ENCODE data around the gene RHCE.
"Not testable (repeated sequence)": the region's sequence is repeated elsewhere in the genome, so short reads cannot be mapped to it uniquely, and the experiment has no call there.

Gene RHCE

GRCh38 chr1:25428475-25429166 lies 8.0 kb upstream of the RHCE start:
- DNase-seq (ENCODE audit: low spot score): no peak
- Mint-ChIP-seq H3K9me3 (no peaks in the 10 kb centered on the region), H3K4me1 (ENCODE audit: low read depth) (peaks cover 27% of the 10 kb centered on the region), H3K36me3 (ENCODE audit: low read depth) (peaks cover 8% of the 10 kb centered on the region), H3K27ac (no peak overlapping the region), H3K4me3 (peak overlapping the region; percentile 41), H3K27me3 (ENCODE audit: low read depth) (no peaks in the 10 kb centered on the region)

GRCh38 chr1:25427696-25428095 lies 7.1 kb upstream of the RHCE start:
- Mint-ChIP-seq H3K4me1 (ENCODE audit: low read depth) (peaks cover 19% of the 10 kb centered on the region), H3K4me3 (no peak overlapping the region), H3K27ac (no peak overlapping the region), H3K36me3 (ENCODE audit: low read depth) (peaks cover 7% of the 10 kb centered on the region), H3K9me3 (no peaks in the 10 kb centered on the region), H3K27me3 (ENCODE audit: low read depth) (peaks cover 2% of the 10 kb centered on the region)
- DNase-seq (ENCODE audit: low spot score): no peak

- no peaks in the 10 kb centered on the region for H3K36me3 Mint-ChIP-seq (ENCODE audit: low read depth)
- no peak overlapping the region for H3K4me3 Mint-ChIP-seq
- H3K4me1 Mint-ChIP-seq (ENCODE audit: low read depth): peaks cover 7% of the 10 kb centered on the region
- peaks cover 2% of the 10 kb centered on the region for H3K27me3 Mint-ChIP-seq (ENCODE audit: low read depth)
- H3K9me3 Mint-ChIP-seq: no peaks in the 10 kb centered on the region
- no peak overlapping the region for H3K27ac Mint-ChIP-seq
- no peak for DNase-seq (ENCODE audit: low spot score)
Observed at GRCh38 chr1:25425098-25426085, 4.8 kb upstream of the RHCE start.

- H3K4me1 Mint-ChIP-seq (ENCODE audit: low read depth): not testable (repeated sequence)
Observed at GRCh38 chr1:25423206-25423605, 2.6 kb upstream of the RHCE start.

GRCh38 chr1:25419339-25419738 lies 1.3 kb downstream of the RHCE start:
- DNase-seq (ENCODE audit: low spot score); H3K4me3 Mint-ChIP-seq; H3K4me1 Mint-ChIP-seq (ENCODE audit: low read depth); H3K9me3 Mint-ChIP-seq; H3K27me3 Mint-ChIP-seq (ENCODE audit: low read depth); H3K36me3 Mint-ChIP-seq (ENCODE audit: low read depth); H3K27ac Mint-ChIP-seq: not testable (repeated sequence)

More at GRCh38 chr1:25423206-25423605, 2.6 kb upstream of the RHCE start:
- not testable (repeated sequence) for H3K9me3 Mint-ChIP-seq; DNase-seq (ENCODE audit: low spot score); H3K4me3 Mint-ChIP-seq; H3K27ac Mint-ChIP-seq; H3K27me3 Mint-ChIP-seq (ENCODE audit: low read depth); H3K36me3 Mint-ChIP-seq (ENCODE audit: low read depth)

GRCh38 chr1:25417280-25417679 lies 3.3 kb downstream of the RHCE start:
- not testable (repeated sequence) for H3K27ac Mint-ChIP-seq

GRCh38 chr1:25414578-25414977 lies 6.0 kb downstream of the RHCE start:
- not testable (repeated sequence) for H3K27me3 Mint-ChIP-seq (ENCODE audit: low read depth); H3K27ac Mint-ChIP-seq; H3K4me1 Mint-ChIP-seq (ENCODE audit: low read depth); H3K36me3 Mint-ChIP-seq (ENCODE audit: low read depth); H3K9me3 Mint-ChIP-seq; DNase-seq (ENCODE audit: low spot score); H3K4me3 Mint-ChIP-seq

More at GRCh38 chr1:25417280-25417679, 3.3 kb downstream of the RHCE start:
- not testable (repeated sequence) for DNase-seq (ENCODE audit: low spot score); H3K36me3 Mint-ChIP-seq (ENCODE audit: low read depth); H3K4me1 Mint-ChIP-seq (ENCODE audit: low read depth); H3K27me3 Mint-ChIP-seq (ENCODE audit: low read depth); H3K4me3 Mint-ChIP-seq; H3K9me3 Mint-ChIP-seq

GRCh38 chr1:25414157-25414556 lies 6.5 kb downstream of the RHCE start:
- H3K27ac Mint-ChIP-seq; H3K36me3 Mint-ChIP-seq (ENCODE audit: low read depth); H3K27me3 Mint-ChIP-seq (ENCODE audit: low read depth); H3K4me1 Mint-ChIP-seq (ENCODE audit: low read depth); DNase-seq (ENCODE audit: low spot score); H3K4me3 Mint-ChIP-seq; H3K9me3 Mint-ChIP-seq: not testable (repeated sequence)

- H3K4me1 Mint-ChIP-seq (ENCODE audit: low read depth): not testable (repeated sequence)
Observed at GRCh38 chr1:25412872-25413623, 7.6 kb downstream of the RHCE start.

GRCh38 chr1:25409641-25410427 lies 10.8 kb downstream of the RHCE start:
- H3K27me3 Mint-ChIP-seq (ENCODE audit: low read depth); H3K4me3 Mint-ChIP-seq; H3K4me1 Mint-ChIP-seq (ENCODE audit: low read depth); H3K9me3 Mint-ChIP-seq; H3K36me3 Mint-ChIP-seq (ENCODE audit: low read depth); H3K27ac Mint-ChIP-seq; DNase-seq (ENCODE audit: low spot score): not testable (repeated sequence)

More at GRCh38 chr1:25412872-25413623, 7.6 kb downstream of the RHCE start:
- not testable (repeated sequence) for H3K9me3 Mint-ChIP-seq; H3K27me3 Mint-ChIP-seq (ENCODE audit: low read depth); H3K27ac Mint-ChIP-seq; DNase-seq (ENCODE audit: low spot score); H3K36me3 Mint-ChIP-seq (ENCODE audit: low read depth); H3K4me3 Mint-ChIP-seq

DNA sequence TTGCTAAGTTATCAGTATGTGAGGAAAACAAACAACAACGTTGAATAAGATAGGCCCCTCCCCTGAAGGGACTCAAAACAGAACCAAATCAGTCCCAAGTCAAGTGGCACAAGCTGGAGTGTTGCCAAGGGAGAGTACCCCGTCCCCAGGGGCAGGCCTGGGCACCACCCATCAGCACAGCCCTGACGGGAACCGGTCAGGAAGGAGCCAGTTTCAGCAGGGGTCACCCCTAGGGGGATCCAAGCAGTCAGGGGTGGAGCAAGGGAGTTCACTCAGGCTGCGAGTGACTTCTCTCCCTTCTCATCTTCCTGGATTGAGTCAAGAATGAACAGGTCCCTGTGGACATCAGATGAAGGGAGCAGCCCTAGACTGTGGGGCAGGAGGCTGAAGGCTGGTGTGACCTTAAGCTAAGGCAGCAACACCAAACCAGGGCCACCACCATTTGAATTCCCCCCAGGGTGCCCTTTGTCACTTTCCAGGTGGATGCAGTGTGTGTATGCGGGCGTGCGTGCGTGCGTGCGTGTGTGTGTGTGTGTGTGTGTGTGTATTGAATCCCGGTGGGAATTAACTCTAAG lies 14.8 kb downstream of the RHCE start:
- H3K27ac Mint-ChIP-seq; H3K4me3 Mint-ChIP-seq; H3K36me3 Mint-ChIP-seq (ENCODE audit: low read depth); H3K4me1 Mint-ChIP-seq (ENCODE audit: low read depth); H3K27me3 Mint-ChIP-seq (ENCODE audit: low read depth); H3K9me3 Mint-ChIP-seq; DNase-seq (ENCODE audit: low spot score): not testable (repeated sequence)

- not testable (repeated sequence) for H3K27ac Mint-ChIP-seq; H3K9me3 Mint-ChIP-seq; H3K4me3 Mint-ChIP-seq; DNase-seq (ENCODE audit: low spot score); H3K36me3 Mint-ChIP-seq (ENCODE audit: low read depth); H3K4me1 Mint-ChIP-seq (ENCODE audit: low read depth)
- H3K27me3 Mint-ChIP-seq (ENCODE audit: low read depth): peaks cover 14% of the 10 kb centered on the region
Observed at GRCh38 chr1:25402947-25403803, 17.4 kb downstream of the RHCE start.
